ENCODE data around the gene TBC1D5.
"Not testable (repeated sequence)": the region's sequence is repeated elsewhere in the genome, so short reads cannot be mapped to it uniquely, and the experiment has no call there.

The TBC1D5 gene

DNA sequence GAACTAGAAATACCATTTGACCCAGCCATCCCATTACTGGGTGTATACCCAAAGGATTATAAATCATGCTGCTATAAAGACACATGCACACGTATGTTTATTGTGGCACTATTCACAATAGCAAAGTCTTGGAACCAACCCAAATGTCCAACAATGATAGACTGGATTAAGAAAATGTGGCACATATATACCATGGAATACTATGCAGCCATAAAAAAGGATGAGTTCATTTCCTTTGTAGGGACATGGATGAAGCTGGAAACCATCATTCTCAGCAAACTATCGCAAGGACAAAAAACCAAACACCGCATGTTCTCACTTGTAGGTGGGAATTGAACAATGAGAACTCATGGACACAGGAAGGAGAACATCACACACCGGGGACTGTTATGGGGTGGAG is 210.0 kb downstream of the TBC1D5 start:
- DNase-seq, result not testable (repeated sequence)

DNA sequence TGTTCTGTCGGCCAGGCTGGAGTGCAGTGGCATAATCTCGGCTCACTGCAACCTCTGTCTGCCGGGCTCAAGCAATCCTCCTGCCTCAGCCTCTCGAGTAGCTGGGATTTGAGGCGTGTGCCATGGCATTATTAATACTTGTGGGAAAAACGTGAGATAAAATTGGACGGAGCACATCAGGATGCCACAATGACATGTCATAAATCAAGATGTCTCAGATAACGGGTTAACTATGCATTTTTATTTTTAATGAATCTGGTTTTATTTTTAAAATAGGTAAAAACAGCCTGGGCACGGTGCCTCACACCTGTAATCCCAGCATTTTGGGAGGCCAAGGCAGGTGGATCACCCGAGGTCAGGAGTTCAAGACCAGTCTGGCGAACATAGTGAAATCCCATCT is 212.8 kb downstream of the TBC1D5 start:
- no peak for DNase-seq

DNA sequence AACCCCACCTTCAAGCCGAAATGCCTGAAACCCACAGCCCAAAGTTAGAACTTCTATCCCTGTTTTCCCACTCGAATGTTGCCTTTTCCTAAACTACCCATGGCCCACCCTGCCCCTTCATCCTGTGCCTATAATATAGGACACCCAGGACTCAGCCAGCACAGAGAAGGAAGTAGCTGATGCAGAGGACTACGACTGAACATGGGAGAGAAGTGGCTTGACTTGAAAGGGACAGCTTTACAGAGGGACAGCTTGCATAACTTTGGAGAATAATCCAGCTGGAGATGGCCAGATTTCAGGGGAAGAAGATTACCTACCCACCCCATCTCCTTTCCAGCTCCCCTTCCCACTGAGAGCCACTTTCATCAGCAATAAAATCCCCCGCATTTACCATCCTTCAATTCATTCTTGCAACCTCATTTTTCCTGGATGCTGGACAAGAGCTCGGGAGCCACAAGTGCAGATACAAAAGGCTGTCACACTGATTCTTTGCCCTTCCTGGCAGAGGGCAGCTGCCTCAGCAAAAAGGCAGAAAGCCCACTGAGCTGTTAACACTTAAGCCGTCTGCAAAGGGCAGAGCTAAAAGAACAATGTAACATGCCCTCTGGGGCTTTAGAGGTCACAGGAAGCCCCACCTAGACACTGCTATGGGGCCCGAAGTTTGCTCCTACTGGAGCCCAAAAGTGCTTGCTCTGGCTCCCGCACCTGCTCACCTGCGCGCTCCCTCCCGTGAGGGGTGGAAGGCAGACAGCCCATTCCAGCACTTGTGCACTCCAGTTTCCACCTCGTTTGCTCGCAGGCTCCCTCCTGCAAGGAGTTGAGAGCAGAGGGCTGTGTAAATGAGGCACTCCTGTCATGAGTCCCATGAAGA is 224.0 kb downstream of the TBC1D5 start:
- DNase-seq, result no peak

DNA sequence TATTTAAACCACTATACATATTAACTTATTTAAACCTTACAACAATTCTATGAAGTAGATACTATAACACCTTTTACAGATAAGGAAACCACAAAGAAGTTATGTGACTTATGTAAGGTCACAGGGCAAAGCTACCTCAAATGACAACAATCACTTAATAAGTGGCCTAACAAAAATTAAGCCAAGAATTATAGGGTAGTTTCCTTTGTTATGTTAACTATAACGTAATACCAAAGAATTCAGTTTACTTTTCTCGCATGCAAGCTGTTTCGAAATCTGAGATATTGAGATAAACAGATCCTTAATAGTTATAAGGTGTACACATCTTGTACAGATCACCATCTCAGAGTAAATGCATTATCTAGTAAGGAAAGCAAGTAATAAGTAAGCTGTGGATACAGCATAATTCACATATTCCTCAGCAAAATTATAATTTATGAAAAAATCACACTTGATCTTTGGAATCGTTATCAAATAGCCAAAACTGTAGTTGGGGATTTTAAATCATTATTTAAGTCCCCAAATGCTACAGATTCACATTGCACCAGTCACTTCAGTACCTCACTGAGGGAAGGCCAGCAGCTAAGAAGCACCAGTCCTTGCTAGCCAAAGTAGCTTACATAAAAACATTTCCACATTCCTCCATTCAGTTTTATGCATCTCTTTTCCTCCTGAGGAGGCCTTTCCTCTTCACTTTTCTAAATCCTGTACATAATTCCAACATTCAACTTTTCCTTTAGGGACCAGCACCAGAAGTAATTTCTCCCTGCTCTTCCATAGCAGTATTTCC is 226.8 kb downstream of the TBC1D5 start:
- no peak for DNase-seq

DNA sequence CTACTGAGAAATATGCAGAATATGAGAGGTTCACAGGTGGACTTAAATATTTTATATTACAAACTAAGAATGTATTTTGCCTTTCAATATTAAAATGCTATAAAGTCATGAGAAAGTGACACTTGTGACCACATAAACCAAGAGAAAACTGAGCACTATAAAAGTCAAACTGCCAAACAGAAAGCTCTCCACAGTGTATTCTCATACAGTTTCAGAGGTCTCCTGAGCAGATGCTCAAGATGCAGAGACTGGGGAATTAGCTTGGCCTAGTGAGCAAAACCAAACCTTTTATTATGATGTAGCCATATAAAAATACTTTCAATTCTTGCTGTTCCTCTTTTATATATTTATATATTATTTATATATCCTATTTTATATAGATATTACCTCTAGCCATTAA is 227.8 kb downstream of the TBC1D5 start:
- no peak for DNase-seq

DNA sequence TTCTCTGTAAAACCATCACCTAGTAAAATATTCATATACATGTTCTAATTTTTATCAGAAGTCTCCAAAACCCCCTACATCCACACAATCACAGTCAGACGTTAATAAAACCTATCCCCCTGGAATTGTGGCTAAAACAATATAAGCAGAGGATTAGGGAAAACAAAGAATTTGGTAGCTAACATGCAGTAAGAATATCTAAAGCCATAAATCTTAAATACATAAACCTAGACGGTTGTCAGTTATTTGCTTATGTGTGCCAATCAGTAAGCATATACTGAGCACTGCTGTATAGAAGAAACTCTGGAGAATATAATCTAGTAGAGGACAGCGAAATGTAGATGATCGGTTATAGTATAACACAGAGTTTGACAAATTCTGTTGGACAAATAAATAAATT is 232.2 kb downstream of the TBC1D5 start:
- no peak for DNase-seq

DNA sequence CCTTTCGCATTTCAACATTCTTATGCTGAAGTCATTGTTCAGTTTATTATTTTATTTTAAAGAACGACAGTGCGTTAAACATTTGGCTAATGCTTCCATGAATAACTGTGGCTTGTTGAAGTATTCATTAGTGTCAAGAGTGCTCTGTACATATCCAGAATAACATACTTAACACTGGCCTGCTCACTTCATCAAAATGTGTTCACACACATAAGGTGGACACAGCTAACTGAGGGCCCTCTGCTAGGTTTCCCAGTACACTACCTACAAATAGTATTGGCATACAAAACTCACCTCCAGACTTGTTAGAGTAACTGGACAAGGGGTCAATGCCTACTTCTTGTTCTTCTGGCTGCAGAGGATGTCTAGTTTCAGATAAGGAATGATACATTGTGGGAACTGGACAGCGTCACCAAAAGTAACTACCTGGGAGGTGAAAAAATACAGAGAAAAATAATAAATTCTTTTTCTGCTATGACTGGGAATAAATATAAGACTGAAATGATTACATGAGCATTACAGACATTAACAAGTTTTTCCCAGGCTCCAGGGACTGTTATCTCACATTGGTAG is 234.2 kb downstream of the TBC1D5 start:
- no peak for DNase-seq

DNA sequence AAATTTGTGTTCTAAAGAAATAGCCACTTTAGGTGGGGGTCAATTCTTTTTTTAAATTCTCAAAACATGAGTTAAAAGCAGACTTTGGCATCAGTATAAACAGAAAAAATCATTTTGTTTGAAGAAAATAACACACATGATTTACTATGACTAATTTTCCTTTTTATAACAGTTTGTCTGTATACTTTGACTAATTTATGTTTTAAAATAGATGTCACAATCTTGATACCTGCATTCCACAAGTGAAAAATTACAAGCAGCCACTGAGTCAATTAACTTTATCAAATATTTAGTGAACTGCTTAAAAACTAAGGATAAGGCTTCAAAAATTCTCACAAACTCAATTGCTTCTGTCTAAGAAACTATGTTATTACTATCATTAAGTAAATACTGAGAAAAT is 235.0 kb downstream of the TBC1D5 start:
- no peak for DNase-seq

DNA sequence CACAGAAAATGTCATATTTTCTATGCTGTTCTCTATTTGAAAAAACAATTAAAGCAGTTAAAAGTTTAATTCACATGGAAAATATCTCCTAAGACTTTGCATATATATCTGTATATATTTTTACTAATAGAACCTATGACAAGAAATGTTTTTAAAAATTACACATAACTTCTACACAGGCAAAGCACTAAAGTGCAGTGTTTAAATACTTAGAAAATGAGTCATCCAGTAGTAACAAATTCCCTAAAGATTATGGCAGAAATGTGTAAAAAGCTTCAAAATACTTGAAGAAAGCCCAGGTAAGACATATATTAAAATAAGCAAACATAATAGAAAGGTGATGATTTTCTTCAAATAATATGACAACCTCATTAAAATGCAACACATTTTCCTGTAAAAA is 236.6 kb downstream of the TBC1D5 start:
- no peak for DNase-seq

DNA sequence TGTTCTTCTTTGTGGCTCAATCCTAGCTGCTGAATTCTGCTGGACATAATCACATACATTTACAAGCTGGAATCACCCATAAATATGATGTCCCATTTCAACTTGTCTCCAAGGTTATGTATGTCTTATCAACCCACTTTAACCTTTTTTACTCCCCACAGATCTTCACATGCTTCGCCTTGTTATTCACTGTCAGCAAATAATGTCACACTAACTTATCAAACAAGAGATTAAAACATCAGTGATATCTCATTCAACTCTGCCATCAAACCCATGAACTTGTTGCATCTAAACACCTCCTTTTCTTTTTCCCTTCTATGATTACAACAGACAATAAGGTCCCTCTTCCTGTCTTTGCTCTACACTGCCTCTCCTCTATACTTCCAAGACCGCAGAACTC is 240.7 kb downstream of the TBC1D5 start:
- no peak for DNase-seq

DNA sequence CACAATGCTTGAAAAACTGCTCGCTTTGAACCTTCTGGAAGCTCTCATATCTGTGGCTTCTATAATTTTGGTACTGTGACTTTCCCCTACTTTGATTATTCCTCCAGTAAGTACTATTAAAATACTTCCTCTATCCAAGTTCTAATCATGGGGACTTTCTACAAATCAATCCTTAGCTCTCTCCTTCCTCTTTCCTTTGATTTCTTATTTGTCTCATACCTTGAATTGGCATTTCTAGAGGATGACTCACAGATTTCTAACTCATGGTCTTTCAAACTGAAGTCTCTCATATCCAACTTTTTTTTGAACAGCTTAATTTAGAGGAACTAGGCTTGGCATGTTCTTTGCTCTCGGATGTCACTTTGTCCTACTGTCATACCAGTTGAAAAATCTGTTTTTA is 241.8 kb downstream of the TBC1D5 start:
- no peak for DNase-seq

DNA sequence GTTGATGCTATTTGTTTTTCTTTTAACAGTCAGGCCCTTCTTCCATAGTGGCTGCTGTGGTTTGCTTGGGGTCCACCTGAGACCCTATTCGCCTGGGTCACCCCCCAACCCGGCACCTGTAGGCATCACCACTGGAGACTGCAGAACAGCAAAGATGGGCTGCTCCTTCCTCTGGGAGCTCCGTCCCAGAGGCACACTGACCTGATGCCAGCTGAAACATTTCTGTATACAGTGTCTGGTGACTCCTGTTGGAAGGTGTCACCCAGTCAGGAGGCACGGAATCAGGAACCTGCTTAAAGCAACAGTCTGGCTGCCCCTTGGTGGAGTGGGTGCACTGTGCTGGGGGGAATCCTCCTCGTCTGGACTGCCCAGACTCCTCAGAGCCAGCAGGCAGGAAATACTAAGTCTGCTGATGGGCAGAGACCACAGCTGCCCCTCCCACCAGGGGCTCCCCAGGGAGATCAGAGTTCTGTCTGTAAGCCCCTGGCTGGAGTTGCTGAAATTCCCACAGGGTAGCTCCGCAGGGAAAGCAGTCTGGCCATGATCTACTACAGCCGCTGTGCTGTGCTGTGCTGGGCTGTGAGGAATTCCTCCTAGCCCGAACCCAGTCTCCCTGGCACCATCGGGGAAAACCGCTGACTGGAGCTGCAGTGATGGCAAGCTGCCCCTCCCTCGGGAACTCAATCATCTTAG is 248.2 kb downstream of the TBC1D5 start:
- peak; percentile 35 for DNase-seq

DNA sequence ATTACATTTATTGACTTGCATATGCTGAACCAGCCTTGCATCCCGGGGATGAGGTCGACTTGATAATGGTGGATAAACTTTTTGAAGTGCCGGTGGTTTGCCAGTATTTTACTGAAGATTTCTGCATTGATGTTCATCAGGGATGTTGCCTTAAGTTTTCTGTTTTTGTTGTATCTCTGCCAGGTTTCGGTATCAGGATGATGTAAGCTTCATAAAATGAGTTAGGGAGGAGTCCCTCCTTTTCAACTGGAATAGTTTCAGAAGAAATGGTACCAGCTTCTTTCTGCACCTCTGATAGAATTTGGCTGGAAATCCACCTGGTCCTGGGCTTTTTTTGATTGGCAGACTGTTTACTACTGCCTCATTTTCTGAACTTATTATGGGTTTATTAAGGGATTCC is 250.8 kb downstream of the TBC1D5 start:
- no peak for DNase-seq

DNA sequence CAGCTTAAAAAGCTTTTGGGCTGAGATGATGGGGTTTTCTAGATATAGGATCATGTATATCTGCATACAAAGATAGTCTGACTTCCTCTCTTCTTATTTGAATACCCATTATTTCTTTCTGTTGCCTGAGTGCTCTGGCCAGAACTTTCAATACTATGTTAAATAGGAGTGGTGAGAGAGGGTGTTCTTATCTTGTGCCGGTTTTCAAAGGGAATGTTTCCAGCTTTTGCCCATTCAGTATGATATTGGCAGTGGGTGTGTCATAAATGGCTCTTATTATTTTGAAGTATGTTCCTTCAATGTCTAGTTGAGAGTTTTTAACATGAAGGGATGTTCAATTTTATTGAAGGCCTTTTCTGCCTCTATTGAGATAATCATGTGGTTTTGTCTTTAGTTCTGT is 251.2 kb downstream of the TBC1D5 start:
- DNase-seq, result not testable (repeated sequence)

DNA sequence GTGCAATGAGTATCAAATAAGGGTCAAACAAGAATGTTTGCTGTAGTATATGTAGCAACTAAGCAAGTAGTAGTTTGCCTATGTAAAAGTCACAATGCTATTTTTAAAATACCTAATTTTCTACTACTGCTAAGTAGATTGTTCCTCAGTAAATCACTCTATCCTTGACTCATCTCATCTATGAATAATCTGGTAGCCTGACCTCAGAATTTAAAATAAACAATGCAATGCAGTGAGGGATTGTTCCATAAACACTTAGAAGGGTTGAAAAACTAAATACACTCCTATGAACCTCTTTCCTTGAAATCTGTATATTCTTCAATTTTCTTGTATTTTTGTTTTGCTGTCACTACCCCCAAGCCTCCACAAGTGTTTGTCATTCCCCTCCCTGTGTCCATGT is 253.3 kb downstream of the TBC1D5 start:
- no peak for DNase-seq

DNA sequence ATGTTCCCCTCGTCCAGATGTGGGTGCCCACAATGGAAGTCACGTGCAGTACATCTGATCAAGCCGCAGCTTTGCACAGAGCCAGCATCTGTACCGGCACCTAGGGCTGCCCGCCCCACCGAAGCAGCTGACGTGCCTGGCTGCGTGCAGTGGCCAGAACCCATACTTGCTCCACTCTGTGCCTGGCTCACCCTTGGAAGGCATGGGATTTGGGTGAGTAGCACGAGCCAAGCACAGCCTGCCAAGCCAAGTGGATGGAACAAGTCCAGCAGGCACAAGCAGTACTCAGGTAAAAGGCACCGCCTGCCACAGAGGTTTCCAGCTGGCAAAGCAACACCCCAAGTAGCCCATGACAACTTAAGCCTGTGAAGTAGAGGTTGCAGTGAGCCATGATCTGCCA is 261.3 kb downstream of the TBC1D5 start:
- DNase-seq, result no peak

DNA sequence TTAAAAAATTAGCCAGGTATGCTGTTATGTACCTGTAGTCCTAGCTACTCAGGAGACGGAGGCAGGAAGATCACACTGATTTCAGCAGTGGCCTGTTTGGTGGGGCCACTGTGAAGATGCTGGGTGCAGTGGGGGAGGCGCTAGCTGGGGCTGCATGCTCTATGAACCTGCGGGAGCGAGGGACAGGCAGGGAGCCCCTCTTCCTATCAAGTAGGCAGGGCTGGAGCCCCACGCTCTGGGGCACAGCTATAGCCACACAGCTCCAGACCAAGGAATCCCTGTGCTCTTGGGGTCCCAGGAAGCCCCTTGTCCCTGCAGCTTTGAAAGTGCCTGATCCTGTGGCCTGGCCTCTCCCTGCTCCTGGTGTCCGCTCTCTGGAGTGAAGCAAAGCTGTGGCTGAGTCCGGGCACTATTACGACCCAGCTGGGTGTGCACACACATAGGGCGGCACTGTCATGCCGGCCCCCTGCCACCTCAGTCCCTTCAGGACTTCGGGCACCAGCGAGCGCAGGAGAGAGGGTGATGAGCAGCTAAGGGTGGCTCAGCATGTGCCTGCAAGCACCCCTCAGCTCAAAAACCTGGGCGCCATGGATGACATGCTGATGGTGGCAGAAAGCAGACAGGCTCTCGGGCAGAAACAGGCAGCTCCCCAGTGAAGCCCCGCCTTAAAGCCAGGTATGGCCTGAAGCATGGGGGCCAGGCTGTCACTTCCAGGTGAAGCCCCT is 262.6 kb downstream of the TBC1D5 start:
- DNase-seq, result no peak

DNA sequence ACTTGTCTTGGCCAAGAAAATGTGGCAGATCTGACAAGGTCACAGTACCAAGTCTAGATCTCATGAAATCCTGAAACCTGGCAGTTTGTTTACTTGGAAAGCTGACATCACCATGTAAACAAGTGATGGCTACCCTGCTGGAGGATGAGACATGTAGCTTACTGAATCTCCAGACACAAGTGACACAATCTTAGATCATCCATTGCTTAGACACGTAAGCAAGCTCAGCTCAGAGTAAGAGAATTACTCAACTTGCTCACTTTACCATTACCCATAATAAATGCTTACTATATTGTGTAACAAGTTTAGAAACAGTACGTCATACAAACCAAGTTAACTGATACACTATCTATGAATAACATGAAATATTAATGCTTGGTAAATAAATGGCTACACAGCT is 263.8 kb downstream of the TBC1D5 start:
- no peak for DNase-seq

DNA sequence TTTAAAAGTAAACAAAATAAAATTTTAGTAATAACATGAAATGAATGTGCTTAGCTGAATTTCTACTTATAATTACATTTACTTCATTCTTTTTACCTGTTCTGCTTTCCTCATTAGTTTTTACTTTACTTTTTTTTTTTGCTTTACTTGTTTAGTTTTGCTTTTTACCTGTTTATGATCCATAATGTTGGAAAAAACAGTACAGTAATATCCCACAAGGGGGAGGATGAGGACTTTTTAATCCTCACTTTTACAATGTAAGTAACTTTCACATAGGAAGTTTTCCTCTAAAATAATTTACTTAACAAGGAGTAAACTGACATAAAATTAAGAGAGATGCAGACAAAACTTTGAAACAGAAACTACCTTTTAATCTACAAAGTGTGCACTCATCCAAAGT is 268.7 kb downstream of the TBC1D5 start:
- no peak for DNase-seq

DNA sequence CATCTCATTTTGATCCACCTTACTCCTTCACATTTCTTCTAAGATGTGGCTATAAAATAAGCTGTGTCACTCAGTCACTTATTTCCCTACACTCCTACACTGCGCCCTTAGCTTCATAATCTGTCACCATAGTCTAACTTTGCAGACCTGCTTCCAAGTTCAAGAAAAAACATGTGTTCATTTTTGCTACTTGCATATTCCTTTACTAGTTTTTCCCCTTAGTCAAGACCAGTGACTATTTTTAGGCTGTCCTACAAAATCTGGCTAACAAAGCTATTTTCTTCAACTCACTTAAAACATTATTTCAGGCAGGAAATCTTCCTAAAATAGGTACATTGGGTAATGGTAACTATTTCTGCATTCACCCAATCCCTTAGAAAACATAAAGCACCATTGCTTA is 272.5 kb downstream of the TBC1D5 start:
- DNase-seq, result no peak

DNA sequence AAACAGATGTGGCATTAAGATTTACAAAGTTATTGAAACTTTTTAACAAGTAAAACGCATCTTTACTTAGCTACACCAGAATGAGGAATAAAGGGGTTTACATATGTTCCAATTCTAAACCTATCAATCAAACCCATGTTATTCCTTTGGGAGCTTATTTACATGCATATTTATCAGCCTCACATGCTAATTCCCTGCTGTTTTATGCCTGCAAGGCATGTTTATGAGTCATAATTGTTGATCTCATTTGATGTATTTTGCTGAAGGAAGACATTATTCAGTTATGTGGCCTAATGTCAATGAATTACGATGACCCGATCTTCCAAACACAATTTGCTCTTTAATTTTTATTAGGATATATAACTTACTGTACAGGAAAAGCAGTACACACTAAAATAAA is 272.9 kb downstream of the TBC1D5 start:
- peak; percentile 4 for DNase-seq

DNA sequence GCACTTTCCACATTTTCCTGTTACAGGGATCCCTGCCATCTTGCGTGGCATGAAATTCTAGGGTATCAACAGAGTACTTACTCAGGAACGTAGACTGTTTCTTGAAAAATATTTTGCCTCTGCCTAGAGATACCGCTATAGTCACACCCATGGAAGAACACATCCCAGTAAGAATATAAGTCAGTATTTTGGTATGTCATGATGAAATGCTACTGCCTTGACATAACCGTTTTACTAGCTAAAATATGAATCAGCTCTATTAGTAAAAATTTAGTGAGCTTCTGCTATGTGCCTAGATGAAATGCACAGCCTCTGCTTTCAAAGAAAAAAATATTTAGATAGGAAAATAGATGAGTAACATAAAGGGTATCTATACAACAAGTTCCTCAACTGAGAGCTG is 276.4 kb downstream of the TBC1D5 start:
- no peak for DNase-seq

Measured in DMS 273 treated with DMSO at 0.1 percent for 48 hours (cell line).